Esophagus squamous epithelium (tissue), 4 donors: ENCODE results near the gene ARF6.

Experiments used
- CTCF ChIP-seq, 6 experiments: fragments of 450-650 bp in 4 of 6; fragments of 200-600 bp in 2 of 6; sonication (generic) in 2 of 6; IDR thresholded peaks; one replicate each; pipeline ENCODE4 v1.5.1; 2016 to 2019; ENCODE audit warnings: antibody characterized with exemption in 6 of 6, mild to moderate bottlenecking in 4 of 6, moderate library complexity in 4 of 6
- POLR2A ChIP-seq, 4 donors: fragments of 450-650 bp; IDR thresholded peaks; one replicate each; pipeline ENCODE4 v1.6.1; 2017; ENCODE audit warnings: antibody characterized with exemption in 4 of 4, mild to moderate bottlenecking in 4 of 4, moderate library complexity in 3 of 4

DNA sequence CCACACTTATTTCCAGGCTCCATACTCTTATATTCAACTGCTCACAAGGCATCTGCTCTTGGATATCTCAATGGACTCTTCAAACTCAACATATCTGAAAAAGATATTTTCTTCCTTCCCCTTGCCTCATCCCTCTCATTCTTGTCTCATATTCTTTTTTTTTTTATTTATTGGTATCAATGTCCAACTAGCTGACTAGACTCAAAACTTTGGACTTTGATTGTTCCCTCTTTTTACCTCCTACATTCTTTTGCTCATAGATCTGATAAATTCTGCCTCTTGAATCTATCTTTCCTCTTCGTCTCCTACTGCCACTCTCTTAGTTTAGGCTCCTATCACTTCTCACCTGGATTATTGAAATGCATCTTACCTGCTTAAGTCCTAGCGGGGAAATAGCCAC lies 25.8 kb downstream of the ARF6 start:
- no peak for TF ChIP-seq CTCF (IDR thresholded peaks at IDR 0.05)
- no peak for TF ChIP-seq POLR2A (IDR thresholded peaks at IDR 0.05)
